Stimulated activated CD8-positive, alpha-beta memory T cell treated with anti-CD3 and anti-CD28 coated beads, Interleukin-4, amount 100 ng/mL, for 4 hours (primary cell): ENCODE data around the gene PNMA8B.
A peak's percentile ranks its signal among the peaks of the same experiment; 100 is the strongest.
"Not testable (repeated sequence)": the region's sequence is repeated elsewhere in the genome, so short reads cannot be mapped to it uniquely, and the experiment has no call there.

Experiments used
- DNase-seq, 2 donors: peaks; one replicate each; pipeline ENCODE4 v3.0.0-alpha.2; 2020; ENCODE audit warnings: low read depth in 2 of 2, low spot score in 1 of 2

Gene PNMA8B, protein sequence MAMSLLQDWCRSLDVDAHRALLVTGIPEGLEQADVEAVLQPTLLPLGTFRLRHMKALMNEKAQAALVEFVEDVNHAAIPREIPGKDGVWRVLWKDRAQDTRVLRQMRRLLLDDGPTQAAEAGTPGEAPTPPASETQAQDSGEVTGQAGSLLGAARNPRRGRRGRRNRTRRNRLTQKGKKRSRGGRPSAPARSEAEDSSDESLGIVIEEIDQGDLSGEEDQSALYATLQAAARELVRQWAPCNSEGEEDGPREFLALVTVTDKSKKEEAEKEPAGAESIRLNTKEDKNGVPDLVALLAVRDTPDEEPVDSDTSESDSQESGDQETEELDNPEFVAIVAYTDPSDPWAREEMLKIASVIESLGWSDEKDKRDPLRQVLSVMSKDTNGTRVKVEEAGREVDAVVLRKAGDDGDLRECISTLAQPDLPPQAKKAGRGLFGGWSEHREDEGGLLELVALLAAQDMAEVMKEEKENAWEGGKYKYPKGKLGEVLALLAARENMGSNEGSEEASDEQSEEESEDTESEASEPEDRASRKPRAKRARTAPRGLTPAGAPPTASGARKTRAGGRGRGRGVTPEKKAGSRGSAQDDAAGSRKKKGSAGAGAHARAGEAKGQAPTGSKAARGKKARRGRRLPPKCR

DNA sequence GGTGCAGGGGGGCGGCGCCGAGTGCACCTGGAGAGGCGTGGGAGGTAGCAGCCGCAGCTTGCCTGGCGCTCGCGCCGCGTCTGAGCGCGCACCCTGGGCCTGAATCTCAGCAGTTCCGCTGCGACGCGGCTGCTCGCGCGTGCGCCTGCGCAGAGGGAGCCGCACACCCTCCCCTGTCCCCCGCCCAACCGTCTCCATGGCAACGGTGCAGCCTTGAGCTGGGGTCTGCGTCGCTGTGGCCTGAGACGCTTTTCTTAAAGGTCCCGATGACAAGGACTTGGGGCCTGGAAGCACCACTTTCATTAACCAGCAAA is at the start of gene PNMA8B:
TSS of gene PNMA8B (minus strand) at position 82 of the 314 bp plus-strand sequence. CDS start 402 bp downstream, outside the sequence.
- no peak for DNase-seq

DNA sequence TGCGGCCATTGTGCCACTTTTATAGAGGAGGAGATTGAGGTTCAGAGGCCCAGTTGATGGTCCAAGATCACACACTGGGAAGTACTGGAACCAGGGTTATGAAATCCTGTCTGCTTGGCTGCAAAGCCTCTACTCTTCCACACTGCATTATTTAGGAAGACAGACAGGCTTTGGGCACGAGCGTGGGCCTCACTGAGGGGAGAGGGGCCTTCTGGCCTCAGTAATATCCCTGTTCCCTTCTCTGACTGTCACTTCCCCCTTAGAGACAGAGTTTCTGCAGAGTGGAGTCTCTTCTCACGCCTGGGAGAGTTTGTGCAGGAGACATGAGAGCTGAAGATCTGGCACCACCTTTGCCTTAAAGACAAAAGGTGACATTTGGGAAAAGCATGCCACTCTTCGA is 49.0 kb upstream of the PNMA8B start:
- no peak for DNase-seq

DNA sequence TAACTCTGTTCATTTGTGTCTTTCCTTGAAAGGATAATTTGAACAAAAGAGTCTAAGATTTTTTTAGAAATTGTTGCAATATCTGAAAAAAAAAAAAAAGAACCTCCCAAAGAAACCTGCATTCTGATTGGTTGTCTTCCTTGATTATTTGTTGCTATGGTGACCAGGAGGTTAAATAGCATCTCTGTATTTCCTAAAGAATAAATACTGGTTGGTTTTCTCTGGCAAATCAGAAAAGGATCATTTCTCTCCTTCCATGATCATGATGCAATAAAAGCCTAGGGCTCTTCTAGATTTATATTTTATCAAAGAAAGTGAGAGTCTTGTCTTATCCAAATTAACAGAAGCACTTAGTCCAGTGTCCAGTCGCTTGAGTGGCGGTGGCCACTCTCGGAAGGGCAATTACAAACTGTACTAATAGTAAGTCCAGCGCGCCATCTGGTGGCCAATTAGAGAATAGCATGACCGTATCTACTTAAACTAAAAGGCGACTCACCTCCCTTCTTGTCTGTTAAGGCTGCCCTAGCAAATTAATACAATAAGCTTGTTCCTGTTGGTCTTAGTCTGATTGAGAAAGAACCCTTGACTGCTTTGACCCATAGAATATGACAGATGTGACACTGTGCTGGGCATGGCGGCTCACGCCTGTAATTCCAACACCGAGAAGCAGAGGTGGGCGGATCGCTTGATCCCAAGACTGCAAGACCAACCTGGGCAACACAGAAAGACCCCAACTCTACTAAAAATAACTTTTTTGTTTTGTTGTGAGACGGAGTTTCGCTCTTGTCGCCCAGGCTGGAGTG is 47.0 kb upstream of the PNMA8B start:
- DNase-seq = peak; percentile 58 to 81

GRCh38 chr19:46537136-46538097 is 41.8 kb upstream of the PNMA8B start:
- peak; percentile 24 to 45 for DNase-seq

DNA sequence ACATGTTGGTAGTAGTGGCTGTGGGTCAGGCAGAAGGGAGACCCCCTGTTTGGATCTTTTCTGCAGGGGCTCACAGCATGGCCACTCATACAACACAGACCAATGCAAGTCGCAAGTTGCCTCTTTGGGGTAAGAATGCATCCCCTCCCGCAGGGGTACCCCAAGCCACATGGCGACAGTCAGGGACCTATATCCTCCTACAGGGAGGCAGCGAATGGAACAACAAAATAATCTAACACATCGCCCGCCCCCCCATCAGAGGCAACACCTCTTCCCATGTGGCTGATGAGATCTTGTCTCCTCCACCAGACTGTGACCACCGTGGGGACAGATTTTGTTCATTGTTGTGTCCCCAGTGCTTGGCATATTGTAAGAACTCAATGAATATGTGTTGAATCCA is 40.7 kb upstream of the PNMA8B start:
- no peak for DNase-seq

DNA sequence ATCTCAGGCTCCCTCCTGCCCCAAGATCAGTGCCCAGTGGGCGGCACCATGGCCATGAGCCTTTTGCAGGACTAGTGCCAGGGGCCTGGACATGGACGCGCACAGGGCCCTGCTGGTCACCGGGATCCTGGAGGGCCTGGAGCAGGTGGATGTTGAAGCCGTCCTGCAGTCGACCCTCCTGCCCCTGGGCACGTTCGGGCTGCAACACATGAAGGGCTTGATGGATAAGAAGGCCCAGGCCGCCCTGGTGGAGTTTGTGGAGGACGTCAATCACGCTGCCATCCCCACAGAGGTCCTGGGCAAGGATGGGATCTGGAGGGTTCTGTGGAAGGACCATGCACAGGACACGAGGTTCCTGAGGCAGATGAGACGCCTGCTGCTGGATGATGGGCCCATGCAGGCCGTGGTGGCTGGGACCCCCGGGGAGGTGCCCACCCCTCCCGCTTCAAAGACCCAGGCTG is 38.0 kb upstream of the PNMA8B start:
- no peak for DNase-seq

DNA sequence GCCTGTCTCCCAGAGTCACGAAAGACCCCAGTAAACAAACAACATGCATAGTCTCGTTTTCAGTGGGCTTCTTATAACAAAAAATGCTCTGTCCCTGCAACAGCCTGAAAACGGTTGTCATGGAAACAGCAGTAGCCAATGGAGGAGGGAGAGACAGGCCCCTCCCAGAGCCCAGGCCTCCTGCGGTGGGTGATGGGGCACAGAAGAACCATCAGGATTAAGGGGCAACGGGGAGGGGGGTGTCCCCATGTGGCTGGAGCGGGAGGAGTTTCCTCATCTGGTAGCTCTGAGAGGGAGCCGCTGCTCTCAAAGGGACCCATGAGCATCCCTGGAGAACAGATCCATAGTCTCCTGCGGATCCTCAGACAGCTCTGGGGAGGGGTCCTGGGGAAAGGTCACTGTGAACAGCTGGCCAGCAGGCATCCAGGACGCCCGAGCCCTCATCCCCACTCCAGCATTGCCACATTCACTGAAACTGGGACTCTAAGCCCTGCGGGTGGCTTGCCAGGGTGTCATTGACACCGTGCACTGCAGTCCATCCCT is 37.5 kb upstream of the PNMA8B start:
- DNase-seq = no peak

DNA sequence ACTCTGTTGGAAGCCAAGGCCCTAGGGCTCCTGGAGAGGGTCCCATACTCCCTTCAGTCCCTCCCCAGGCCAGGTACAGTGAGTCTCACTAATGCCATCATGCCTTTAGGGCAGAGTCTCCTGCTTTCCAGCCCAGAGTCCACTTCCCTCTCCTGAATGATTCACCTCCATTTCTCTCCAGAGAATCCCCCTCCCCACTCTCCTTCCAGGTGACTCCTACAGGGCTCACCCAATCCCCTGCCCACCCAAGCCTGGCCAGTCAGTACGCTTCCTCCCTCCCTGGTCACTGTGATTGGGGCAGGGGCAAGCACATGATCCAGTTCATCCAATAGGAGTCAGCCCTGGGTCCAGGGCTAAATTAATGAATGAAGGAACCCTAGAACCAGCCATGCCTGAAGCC is 35.0 kb upstream of the PNMA8B start:
- DNase-seq = no peak

DNA sequence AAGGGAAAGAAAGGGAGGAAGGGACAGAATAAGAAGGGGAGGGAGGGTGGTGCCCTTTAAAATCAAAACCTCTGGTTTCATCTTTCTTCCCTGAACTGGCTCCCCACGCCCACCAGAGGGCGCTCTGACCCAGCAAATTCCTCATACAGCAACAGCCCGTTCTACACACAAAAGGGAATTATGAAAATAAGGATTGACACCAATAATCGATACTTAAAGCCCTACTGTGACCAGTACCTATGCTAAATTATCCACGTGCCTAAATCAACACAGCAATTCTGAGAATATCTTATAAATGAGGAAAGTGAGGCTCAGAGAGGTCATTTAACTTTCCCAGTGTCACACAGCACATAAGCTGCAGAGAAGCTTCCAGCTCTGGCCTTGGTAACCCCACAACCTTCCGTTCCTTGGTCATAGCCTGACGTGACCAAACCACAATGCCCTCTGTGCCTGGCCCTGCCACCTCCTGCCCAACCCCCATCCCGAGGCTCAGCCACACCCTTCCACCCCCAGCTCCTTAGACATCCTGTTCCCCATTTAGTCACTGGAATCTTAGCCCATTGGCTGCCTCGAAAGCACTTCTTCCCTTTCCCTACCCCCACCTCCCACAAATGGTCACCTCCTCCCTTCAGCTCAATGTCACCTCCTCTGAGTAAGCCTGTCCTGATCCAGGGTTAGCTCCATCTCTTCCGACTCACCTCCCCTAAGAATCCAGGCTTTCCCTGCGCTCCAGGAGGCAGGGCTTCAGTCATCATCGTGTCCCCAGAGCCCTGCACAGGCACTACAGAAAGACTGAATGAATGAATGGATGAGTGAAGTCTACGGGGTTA is 34.2 kb upstream of the PNMA8B start:
- peak; percentile 42 to 62 for DNase-seq

DNA sequence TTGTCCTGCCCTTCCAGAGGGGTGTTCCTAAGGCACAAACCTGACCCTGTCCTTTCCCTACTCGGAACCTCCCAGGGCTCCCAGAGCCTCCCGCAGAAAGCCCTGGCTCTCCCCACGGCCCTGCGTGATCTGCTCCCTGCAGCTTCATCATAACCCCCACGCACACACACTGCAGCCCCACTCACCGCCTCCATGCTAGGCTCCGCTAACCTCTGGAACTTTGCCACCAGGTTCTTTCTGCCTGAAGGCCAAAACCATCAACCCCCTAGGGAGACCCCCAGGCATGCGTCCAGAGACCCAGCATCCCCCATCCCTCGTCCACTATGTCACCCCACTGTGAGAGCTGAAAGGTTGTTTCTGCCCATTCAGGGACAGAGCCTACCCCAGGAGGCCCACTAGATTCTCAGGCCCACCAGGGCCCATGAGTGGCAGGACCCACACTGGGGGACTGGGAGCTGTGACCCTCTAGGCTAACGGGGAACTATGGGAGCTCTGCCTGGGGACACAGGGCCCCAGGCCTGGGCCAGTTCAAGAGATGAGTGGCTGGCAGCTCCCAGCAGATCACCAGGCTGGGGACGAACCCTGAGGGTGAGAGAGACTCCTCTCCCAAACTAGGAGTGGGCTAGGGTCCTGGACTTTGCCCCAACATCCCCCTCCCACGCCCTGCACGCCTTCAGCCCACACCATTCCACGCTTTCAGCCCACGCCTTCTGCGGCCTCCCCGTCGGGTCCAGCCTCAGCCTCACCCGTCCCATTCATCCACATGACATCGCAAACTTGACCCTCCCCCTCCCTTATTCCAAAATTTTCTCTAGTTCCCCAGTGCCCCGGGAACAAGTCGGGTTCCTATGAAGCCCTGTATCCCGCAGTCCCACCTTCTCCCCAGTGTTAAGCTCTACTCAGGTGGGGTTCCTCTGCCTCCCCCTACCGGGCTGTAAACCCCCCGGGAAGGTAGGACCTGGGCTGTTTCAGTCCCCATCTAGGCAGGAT is 33.2 kb upstream of the PNMA8B start:
- DNase-seq = no peak

- DNase-seq = not testable (repeated sequence)
These were observed 31.1 kb upstream of the PNMA8B start for GRCh38 chr19:46526801-46527200.

- no peak for DNase-seq
These were observed 28.6 kb upstream of the PNMA8B start for GRCh38 chr19:46524308-46524707.

- peak in 1 of 2 donors; percentile 5 for DNase-seq
These were observed 27.3 kb upstream of the PNMA8B start for GRCh38 chr19:46522988-46523387.

DNA sequence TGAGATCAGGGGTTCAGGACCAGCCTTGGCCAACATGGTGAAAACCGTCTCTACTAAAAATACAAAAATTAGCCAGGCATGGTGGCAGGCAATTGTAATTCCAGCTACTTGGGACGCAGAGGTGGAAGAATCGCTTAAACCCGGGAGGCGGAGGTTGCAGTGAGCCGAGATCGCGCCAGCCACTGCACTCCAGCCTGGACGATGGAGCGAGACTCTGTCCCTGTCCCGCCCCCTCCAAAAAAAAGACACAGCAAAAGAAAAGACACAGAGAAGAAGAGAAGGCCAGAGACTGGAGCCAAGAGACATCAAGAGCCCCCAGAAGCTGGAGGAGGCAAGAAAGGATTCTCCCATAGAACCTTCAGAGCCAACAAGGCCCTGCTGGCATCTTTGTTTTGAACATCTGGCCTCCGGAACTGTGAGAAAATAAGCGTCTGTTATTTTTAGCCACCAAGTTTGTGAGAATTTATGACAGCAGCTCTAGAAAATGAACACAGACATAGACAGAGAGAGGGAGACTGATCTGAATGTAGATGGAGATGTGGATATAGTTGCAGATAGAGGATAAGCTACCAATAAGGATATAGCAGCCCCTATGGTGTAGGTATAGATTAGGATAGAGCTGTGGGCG is 25.7 kb upstream of the PNMA8B start:
- no peak for DNase-seq

- no peak for DNase-seq
These were observed 24.9 kb upstream of the PNMA8B start for GRCh38 chr19:46520616-46521015.

DNA sequence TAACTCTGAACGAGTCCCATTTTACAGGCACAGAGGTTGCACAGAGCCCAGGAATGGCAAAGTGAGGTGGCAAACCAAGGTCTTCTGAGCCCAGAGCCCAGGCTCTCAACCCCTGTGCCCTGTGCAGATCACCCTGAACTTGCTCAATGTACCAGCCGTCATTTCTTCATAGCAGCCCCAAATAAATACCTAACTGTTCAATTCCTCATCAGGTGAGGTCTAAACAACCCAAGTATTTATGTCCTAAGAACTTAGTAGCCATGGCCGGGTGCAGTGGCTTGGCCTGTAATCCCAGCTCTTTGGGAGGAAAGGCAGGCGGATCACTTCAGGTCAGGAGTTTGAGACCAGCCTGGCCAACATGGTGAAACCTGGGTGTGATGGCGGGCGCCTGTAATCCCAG is 21.8 kb upstream of the PNMA8B start:
- no peak for DNase-seq

DNA sequence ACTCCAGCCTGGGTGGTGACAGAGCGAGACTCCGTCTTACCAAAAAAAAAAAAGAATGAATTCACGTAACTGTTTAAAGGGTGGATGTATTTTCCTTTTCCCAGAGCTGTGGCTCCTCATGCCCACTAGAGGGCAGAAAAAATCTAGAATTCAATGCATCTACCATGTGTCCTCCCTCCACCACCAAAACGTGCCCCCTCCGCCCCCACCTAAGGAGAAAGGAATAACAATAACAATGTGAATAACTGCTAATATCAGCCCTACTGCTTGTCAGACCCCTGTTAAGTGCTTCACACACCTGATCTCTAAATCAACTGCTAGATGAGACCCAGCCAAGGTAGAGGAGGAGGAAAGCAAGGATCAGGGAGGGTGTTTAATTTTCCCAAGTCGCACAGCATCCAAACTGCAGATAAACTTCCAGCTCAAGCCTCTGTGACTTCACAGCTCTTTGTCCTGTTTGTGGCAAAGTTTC is 20.2 kb upstream of the PNMA8B start:
- DNase-seq = no peak

GRCh38 chr19:46515290-46515609 is 19.6 kb upstream of the PNMA8B start:
- DNase-seq = no peak
